Endothelial cell of umbilical vein (primary cell): ENCODE measurements around the gene OR7C1.
"Not testable (repeated sequence)": the region's sequence is repeated elsewhere in the genome, so short reads cannot be mapped to it uniquely, and the experiment has no call there.

Experiments used
- POLR2AphosphoS5 ChIP-seq: IDR thresholded peaks from 2 replicates; pipeline ENCODE4 v1.6.1; 2012; ENCODE audit warnings: low read depth, mild to moderate bottlenecking, control low read depth, low read length, moderate library complexity; ENCODE audit not compliant: insufficient read depth
- TF ChIP-seq, protein P1 (sequence below): IDR thresholded peaks from 2 replicates; pipeline ENCODE4 v1.6.1; 2011; ENCODE audit not compliant: insufficient read depth, insufficient read length

- TF ChIP-seq, protein P1, sequence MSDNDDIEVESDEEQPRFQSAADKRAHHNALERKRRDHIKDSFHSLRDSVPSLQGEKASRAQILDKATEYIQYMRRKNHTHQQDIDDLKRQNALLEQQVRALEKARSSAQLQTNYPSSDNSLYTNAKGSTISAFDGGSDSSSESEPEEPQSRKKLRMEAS = not testable (repeated sequence)
- not testable (repeated sequence) for TF ChIP-seq POLR2AphosphoS5
Observed at GRCh38 chr19:14777645-14778044, 57.3 kb downstream of the OR7C1 start.
